HAP-1 (cell line): ENCODE results near the gene TCF3.

Experiments
- DNase-seq, 2 experiments: peaks; one replicate each; pipeline ENCODE4 v3.0.0-alpha.2; 2016 to 2020; ENCODE audit warnings: low spot score in 2 of 2
- H3K27me3 ChIP-seq: fragments of 250-450 bp; sonication (Bioruptor Pico); 2 replicates; pipeline ENCODE4 v1.5.1; 2020; ENCODE audit warnings: low read depth, mild to moderate bottlenecking, moderate library complexity
- H3K36me3 ChIP-seq: fragments of 250-450 bp; sonication (Bioruptor Pico); replicated peaks from 2 replicates; pipeline ENCODE4 v1.5.1; 2020; ENCODE audit warnings: mild to moderate bottlenecking
- H3K4me1 ChIP-seq: fragments of 250-450 bp; sonication (Bioruptor Pico); 2 replicates; pipeline ENCODE4 v1.5.1; 2020; ENCODE audit warnings: mild to moderate bottlenecking
- H3K4me3 ChIP-seq: fragments of 250-450 bp; sonication (Bioruptor Pico); 2 replicates; pipeline ENCODE4 v1.5.1; 2020; ENCODE audit warnings: mild to moderate bottlenecking, moderate library complexity
- H3K9me3 ChIP-seq: fragments of 250-450 bp; sonication (Bioruptor Pico); 2 replicates; pipeline ENCODE4 v1.5.1; 2020; ENCODE audit warnings: mild to moderate bottlenecking, moderate library complexity
- in situ Hi-C: fragments of 300-500 bp; cut with MboI; formaldehyde crosslinking; loops from 3 replicates; pipeline ENCODE4 v1.14.3; 2020; ENCODE audit warnings: low sequenced_read_pairs, inconsistent platforms, mixed read lengths

The TCF3 gene

DNA sequence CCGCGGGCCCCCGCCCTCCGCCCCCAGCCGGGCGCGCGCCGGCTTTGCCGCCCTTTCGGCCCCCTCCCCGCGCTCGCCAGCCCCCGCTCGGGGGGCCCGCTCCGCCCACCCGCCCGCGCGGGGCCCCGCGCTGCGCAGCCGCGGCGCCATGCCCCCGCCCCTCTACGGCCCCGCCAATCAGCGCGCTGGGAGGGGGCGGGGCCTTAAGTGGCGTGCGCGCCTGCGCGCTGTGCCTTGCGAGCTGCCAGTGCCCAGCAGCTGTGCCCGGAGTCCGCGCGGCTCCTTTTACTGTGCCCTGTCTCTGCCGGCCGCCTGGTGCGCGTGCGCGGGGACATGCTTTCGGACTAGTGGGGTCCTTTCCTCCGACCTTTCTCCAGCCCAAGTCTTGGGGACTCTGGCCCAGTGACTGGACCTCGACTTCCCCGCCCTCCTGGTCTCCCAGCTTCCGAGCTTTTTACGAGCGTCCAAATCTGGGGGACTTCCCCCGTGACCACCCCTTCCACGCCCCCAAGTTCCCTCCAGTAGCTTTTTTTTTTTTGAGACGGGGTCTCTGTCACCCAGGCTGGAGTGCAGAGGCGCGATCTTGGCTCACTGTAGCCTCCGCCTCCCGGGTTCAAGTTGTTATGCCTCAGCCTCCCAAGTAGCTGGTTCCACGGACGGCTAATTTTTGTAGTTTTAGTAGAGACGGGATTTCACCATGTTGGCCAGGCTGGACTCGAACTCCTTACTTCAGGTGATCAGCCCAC lies 59.5 kb downstream of the TCF3 start, which contains the start of gene MBD3:
TSS of gene MBD3 (minus strand) at position 111 of the 746 bp plus-strand sequence. CDS start 234 bp downstream, outside the sequence.
- Histone ChIP-seq H3K4me1 (peaks cover 7% of the 10 kb centered on the region; the same call in 1 of the 2 replicates), H3K4me3 (peak within 1 kb of the TSS; percentile 100), H3K36me3 (peaks cover 21% of the 10 kb centered on the region), H3K9me3 (no peaks in the 10 kb centered on the region), H3K27me3 (no peaks in the 10 kb centered on the region)
- peak; percentile 93 to 94 for DNase-seq
- in situ Hi-C loops, result no loop called here

DNA sequence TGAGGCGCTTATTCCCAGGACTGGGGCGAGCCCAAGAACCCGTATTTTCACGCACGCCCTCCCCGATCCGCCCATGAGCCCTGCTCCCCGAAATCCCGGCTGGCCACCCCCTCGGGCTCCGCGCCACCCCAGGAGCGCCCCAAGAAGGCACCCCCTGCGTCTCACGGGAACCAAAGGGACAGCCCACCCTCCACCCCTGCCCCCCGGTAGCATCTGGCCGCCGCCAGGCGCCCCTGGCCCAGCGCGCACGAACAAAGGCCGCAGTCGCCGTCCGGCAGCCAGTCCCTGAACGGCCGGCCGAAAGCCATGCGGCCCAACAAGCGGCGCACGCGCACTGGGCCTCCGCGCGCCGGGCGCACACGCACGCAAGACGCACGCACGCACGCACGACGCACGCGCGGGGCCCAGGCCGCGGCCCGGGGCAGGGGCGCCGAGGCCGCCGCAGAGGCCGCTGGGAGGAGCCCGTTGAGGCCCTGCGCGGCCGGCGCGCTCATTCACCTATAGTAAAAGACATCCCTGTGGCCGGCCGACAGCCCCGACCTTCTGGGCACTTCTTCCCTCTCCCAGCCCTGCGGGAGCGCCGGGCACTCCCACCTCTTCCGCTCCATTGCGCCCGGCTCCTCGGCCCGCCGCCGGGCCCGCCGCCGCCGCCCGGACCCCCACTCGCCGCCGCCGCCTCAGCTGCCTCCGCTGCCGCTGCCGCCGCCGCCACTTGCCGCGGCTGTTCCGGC lies 60.2 kb downstream of the TCF3 start:
- Histone ChIP-seq H3K4me1 (peaks cover 7% of the 10 kb centered on the region; the same call in 1 of the 2 replicates), H3K27me3 (no peaks in the 10 kb centered on the region), H3K9me3 (no peaks in the 10 kb centered on the region), H3K36me3 (peaks cover 14% of the 10 kb centered on the region), H3K4me3 (peak overlapping the region; percentile 100)
- DNase-seq, result peak; percentile 80 to 87
- in situ Hi-C loops, result no loop called here

DNA sequence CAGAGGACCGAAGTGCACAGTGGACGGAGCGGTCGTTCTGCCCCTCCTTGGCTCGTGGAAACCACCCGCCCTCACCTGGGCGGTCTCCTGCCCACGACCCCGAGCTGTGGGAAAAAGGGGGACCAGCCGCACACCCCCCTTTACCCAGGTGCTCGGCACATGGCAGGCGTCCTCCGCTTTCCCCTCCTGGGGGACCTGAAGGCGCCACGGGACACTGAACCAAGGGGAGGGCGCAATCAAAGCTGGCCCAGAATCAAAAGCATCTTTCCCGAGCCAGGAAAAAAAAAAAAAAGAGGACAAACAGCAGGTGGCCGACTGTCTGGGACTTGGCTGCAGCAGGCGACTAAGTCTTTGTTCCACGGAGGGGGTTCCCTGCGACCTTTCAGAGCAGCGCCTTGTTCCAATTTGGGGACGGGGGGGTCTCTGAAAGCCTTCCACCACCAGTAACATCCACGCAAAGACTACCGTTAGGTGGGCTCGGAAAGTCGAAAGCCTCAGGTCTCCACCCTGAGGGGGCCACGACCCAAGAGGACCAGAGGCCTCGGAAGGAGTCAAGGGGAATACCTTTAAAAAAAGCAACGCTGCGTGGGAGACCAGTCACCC lies 60.9 kb downstream of the TCF3 start:
- no peaks in the 10 kb centered on the region for H3K9me3 ChIP-seq
- H3K36me3 ChIP-seq, result peaks cover 7% of the 10 kb centered on the region
- H3K4me3 ChIP-seq, result peak overlapping the region; percentile 100
- H3K27me3 ChIP-seq, result no peaks in the 10 kb centered on the region
- peaks cover 7% of the 10 kb centered on the region; the same call in 1 of the 2 replicates for H3K4me1 ChIP-seq
- in situ Hi-C loops, result no loop called here
- no peak for DNase-seq

DNA sequence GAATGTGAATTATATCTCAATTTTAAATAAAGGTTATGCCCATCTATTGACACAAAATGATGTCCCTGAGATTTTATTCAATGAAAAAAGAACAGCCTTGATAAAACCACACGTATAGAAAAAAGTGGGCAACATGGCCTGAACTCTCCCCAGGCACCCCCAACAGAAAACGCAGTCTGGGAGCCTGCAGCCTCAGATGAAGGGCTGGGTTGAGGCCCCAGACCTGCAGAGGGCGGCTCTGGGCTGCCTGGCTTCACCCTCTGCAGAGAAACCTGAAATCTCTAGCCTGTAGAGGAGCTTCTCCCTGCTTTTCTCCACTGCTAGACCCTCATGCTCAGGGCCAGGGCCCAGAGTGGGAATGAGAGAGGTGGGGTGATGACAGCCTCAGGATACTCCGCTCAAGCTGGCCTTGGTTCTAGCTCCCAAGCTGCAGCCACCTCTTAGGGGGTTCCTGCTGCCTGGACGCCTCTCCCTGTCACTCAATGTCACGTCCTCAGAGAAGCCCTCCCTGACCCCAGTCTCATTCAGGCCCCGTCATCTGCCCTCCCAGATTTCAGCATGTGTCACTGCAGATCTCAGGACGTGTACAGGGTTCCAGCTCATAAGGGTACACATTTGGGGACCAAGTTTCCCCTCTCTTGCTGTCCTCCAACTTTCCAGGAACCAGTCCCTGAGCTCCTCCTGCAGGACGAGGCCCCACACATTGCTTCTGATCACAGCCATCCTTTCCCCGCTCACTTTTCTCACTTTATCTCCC lies 61.6 kb downstream of the TCF3 start:
- Histone ChIP-seq H3K36me3 (peaks cover 9% of the 10 kb centered on the region), H3K4me1 (peaks cover 7% of the 10 kb centered on the region; the same call in 1 of the 2 replicates), H3K4me3 (peak overlapping the region; percentile 100), H3K27me3 (no peaks in the 10 kb centered on the region), H3K9me3 (no peaks in the 10 kb centered on the region)
- in situ Hi-C loops, result no loop called here
- peak; percentile 47 to 58 for DNase-seq

DNA sequence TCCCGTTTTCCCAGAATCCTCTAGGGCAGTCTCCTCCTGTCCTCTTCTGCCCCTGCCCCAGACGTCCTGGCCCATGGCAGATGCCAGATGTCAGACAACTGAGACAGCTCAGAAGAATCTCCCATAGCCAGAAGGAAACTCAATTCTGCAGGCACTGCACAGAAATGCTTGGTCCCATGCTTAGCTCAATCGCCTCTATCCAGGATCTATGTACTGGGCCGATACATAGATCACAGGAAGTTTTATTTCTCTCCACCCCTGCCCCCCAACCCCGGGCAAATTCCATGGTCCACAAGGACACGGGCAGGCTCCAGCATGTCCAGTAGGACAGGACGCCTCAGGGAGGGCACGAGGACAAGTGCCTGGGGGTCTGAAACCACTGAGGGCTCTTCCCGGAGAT lies 64.5 kb downstream of the TCF3 start:
- no peak overlapping the region for H3K4me3 ChIP-seq
- in situ Hi-C loops, result no loop called here
- no peaks in the 10 kb centered on the region for H3K27me3 ChIP-seq
- DNase-seq, result no peak
- H3K4me1 ChIP-seq, result peaks cover 7% of the 10 kb centered on the region; the same call in 1 of the 2 replicates
- H3K36me3 ChIP-seq, result peaks cover 27% of the 10 kb centered on the region
- no peaks in the 10 kb centered on the region for H3K9me3 ChIP-seq

DNA sequence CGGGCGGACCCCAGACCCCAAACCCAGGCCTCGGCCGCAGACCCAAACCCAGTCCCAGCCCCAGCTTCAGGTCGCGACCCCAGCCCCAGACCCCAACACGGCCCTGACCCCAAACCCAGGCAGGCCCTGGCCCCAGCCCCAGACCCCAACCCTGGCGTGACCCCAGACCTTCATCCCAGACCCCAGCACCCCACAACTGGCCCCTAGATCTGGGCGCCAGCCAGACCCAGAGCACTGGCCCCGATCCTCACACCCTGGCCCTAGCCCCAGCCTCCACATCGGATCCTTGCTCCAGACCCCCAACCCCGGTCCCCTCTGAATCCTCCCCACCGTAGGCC lies 67.2 kb downstream of the TCF3 start:
- H3K4me1 ChIP-seq, result no peaks in the 10 kb centered on the region
- peaks cover 47% of the 10 kb centered on the region for H3K36me3 ChIP-seq
- no peak overlapping the region for H3K4me3 ChIP-seq
- no peaks in the 10 kb centered on the region for H3K27me3 ChIP-seq
- no peaks in the 10 kb centered on the region for H3K9me3 ChIP-seq
- DNase-seq, result no peak
- in situ Hi-C loops, result no loop called here

DNA sequence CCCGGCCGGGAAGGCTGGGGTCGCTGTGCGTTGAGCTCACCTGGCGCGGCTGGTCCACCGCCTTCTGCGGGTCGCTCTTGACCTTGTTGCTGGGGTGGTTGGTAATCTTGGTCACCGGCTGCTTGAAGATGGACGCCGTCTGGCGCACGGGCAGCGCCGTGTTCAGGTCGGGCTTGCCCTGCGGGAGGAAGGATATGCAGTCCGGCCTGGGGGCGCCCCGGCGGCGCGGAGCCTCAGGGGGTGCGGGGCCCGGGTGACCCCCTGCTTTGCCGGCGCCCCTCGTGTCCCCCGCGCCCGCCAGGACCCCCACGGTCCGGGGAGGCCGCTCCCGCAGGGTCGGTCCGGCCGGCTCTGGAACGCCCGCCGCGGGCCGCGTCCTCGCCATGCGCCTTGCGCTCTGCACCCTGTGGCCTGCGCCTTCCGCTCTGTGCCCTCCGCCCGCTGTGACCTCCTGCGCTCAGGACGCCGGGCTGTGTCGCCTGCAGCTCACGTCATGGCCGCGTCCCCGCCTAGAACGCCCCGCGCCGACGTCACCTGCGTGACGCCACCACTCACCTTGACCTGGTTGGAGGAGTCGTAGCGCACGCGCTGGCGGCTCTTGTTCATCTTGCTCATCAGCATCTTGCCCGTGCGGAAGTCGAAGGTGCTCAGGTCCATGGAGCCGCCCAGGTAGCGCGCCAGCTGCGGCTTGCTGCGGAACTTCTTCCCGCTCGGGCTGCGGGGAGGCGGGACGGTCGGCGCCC lies 67.7 kb downstream of the TCF3 start:
- no peaks in the 10 kb centered on the region for H3K27me3 ChIP-seq
- H3K9me3 ChIP-seq, result no peaks in the 10 kb centered on the region
- DNase-seq, result no peak
- H3K4me1 ChIP-seq, result no peaks in the 10 kb centered on the region
- in situ Hi-C loops, result no loop called here
- peaks cover 52% of the 10 kb centered on the region for H3K36me3 ChIP-seq
- H3K4me3 ChIP-seq, result no peak overlapping the region

DNA sequence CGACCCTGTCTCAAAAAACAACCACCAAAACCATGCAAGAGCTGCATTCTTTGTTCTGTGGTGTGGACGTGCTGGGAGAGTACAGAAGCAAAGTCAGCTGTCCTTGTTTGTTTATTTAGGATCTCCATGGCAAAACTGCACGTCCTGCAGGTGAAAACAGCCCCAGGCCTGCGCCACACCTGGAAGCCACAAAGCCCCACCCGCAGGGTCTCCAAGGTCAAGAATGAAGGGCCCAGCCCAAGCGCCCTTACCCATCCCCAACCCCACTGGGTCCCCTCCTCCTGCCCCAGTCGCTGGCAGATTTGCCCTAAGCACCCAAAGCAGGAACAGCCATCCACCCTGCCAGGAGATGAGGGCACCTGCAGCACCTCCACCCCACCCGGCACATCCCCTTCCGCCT lies 70.2 kb downstream of the TCF3 start:
- Histone ChIP-seq H3K27me3 (no peaks in the 10 kb centered on the region), H3K4me1 (no peaks in the 10 kb centered on the region), H3K4me3 (no peak overlapping the region), H3K36me3 (peaks cover 71% of the 10 kb centered on the region), H3K9me3 (no peaks in the 10 kb centered on the region)
- DNase-seq, result no peak
- in situ Hi-C loops, result no loop called here

DNA sequence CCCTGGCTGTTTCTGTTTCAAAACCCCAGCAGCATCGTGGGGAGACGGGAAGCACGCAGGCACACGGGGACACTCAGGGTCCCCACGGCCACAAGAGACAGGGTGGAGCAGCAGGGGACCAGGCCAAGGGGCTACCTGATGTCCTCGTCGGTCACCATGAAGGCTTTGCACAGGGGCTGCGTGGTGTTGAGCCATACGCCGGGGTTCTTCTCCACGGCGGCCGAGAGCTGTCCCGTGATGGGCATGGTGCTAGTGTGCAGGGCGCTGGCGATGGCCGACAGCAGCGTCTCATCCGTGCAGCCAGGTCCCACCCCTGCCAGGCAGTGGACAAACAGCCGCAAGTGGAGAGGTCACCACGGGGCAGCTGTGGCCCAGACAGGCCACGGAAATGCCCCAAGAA lies 71.5 kb downstream of the TCF3 start:
- Histone ChIP-seq H3K4me1 (no peaks in the 10 kb centered on the region), H3K4me3 (no peak overlapping the region), H3K27me3 (no peaks in the 10 kb centered on the region), H3K36me3 (peaks cover 73% of the 10 kb centered on the region), H3K9me3 (no peaks in the 10 kb centered on the region)
- DNase-seq, result no peak
- in situ Hi-C loops, result no loop called here

DNA sequence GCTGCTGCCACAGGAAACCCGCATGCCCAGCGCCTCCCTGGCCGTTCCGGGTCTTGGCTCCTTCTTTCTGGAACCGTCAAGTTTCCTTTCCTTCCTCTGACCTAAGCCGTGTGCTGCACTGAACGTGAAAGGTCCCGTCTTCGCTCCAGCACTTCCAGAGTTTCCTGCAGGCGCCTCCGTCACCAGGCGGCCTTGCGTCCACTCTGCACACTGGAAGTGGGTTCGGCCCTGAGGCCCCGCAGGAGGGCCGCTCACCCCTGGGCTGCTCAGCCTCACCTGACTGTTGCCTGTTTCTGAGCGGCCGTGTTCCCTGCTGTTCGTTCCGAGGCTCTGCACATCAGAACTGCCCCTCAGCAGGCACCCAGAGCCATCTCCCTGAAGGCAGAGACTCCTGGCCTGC lies 72.0 kb downstream of the TCF3 start:
- Histone ChIP-seq H3K4me1 (no peaks in the 10 kb centered on the region), H3K27me3 (no peaks in the 10 kb centered on the region), H3K4me3 (no peak overlapping the region), H3K36me3 (peaks cover 69% of the 10 kb centered on the region), H3K9me3 (no peaks in the 10 kb centered on the region)
- in situ Hi-C loops, result no loop called here
- no peak for DNase-seq

DNA sequence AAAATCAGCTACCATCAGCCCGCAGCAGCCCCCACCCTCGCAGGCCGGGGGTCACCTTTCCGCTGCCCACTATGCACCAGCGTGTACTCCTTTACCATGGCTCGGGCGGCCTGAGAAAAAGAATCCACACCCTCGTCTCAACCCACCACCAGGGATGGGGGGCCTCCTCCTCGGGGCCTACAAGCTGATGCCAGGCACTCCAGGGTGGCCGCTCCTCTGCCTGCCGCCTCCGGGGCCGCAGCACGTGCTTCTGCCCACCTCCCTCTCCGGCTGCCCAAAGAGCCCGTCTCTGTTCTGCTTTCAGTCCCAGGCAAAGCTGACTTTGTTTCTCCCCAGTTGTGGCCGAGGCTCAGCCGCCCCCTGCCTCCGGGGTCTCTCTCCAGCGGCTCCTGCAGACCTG lies 73.2 kb downstream of the TCF3 start:
- no peak overlapping the region for H3K4me3 ChIP-seq
- H3K4me1 ChIP-seq, result no peaks in the 10 kb centered on the region
- DNase-seq, result no peak
- no peaks in the 10 kb centered on the region for H3K27me3 ChIP-seq
- no peaks in the 10 kb centered on the region for H3K9me3 ChIP-seq
- peaks cover 63% of the 10 kb centered on the region for H3K36me3 ChIP-seq
- in situ Hi-C loops, result no loop called here

DNA sequence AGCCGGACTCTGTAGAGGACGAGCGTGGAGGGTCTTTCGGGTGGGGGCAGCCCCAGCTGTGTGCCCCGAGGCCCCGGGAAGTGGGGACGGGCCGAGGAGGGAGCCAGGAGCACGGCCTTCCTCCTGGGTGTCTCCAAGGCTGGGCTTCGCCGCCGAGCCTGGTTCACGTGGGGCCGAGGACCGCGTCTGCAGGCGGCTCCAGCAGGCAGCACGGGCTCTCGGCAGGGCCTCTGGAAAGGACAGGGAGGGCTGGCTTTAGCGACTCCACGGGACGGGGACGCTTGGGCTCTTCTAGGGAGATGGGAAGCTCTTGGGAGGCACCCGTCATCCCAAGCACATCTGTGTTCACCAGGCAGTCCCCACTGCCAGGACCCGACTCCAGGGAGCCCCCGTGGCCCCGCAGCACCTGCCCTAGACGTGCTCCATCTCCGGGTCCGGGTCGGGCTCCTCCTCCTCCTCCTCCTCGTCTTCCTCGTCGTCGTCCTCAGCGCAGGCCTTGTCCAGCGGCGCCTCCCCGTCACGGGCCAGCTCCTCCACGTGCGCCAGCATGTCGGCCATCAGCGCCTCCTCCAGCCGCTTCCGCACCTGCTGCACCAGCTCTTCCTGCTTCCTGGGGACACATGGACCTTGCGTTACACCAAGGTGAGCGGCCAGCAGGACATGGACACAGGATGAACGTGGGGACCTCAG lies 74.3 kb downstream of the TCF3 start:
- no peak for DNase-seq
- Histone ChIP-seq H3K4me1 (no peaks in the 10 kb centered on the region), H3K9me3 (no peaks in the 10 kb centered on the region), H3K36me3 (peaks cover 53% of the 10 kb centered on the region), H3K27me3 (no peaks in the 10 kb centered on the region), H3K4me3 (no peak overlapping the region)
- in situ Hi-C loops, result no loop called here
